Pulmonary artery endothelial cell (primary cell): ENCODE measurements around the gene MAP3K19. TPM values are rescaled to one million over a fixed set of nuclear protein-coding genes. Genes with fewer than 3 reads are reported as not detected.
A peak's percentile ranks its signal among the peaks of the same experiment; 100 is the strongest.
"Not testable (repeated sequence)": the region's sequence is repeated elsewhere in the genome, so short reads cannot be mapped to it uniquely, and the experiment has no call there.

Experiments
- DNase-seq: peaks from one replicate; pipeline ENCODE4 v3.0.0-alpha.2; 2011; ENCODE audit warnings: low read depth, low spot score
- total RNA-seq: library from RNA; depleted of rRNA; stranded (reverse); fragments of >200 nt; gene quantifications from 2 replicates; pipeline ENCODE4 v1.2.3, GENCODE V29; 2014

Gene MAP3K19
- total RNA-seq, 1 donor from 2014 or later, result not detected

DNA sequence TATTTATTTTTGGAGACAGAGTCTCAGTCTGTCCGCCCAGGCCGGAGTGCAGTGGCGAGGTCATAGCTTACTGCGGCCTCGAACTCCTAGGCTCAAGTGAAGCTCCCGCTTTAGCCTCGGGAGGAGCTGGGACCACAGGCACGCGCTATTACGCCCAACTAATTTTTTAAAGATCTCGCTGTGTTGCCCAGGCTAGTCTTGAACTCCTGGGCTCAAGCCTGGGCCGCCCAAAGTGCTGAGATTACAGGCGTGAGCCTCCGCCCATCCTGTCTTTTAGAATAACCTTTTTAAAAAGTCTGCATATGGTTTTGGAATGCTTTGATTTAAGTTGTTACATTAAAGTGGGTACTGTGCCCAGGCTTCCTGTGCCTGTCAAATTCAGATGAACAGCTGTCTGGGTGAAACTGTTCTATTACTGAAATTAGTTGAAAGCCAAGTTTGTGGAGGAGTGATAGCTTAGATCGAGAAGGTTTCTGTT is 5.8 kb upstream of the MAP3K19 start:
- DNase-seq, result no peak

GRCh38 chr2:135052042-135052876 is 5.0 kb upstream of the MAP3K19 start, which contains the start of gene RAB3GAP1:
Gene RAB3GAP1, plus strand, starts transcription at chr2:135052292. Its CDS starts 16 bp downstream, at chr2:135052308.
- DNase-seq, result peak; percentile 68

GRCh38 chr2:135050684-135051083 is 3.4 kb upstream of the MAP3K19 start:
- DNase-seq, result no peak

DNA sequence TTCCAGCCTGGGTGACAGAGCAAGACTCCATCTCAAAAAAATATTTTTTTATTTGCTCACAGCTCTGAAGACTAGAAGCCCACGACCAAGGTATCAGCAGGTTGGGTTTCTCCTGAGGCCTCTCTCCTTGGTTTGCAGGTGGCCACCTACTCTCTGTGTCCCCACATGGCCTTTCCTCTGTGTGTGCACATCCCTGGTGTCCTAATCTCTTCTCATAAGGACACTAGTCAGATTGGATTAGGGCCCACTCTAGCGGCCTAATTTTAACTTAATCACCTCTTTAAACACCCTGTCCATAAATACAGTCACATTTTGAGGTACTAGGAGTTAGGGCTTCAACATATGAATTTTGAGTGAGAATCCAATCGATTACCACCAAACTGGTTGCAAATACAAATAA is 2.9 kb upstream of the MAP3K19 start:
- DNase-seq, result no peak

- no peak for DNase-seq
Observed at GRCh38 chr2:135048122-135048521, 875 bp upstream of the MAP3K19 start.

DNA sequence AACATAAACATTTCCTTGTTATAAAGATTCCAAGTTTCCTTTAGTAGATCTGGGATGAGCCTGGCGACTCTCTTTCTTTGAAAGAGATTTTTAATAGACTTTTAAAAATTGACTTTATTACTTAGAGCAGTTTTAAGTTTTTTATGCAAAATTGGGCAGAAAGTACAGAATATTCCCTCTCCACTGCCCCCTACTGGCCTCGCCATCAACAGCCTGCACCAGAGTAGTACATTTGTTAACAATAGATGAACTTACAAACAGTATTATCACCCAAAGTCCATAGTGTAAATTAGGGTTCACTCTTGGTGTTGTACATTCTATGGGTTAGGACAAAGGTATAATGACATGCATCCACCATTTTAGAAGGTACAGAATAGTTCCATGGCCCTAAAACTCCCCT is 3.9 kb downstream of the MAP3K19 start:
- no peak for DNase-seq

GRCh38 chr2:135037831-135038230 is 9.4 kb downstream of the MAP3K19 start:
- DNase-seq, result no peak

- not testable (repeated sequence) for DNase-seq
Observed at GRCh38 chr2:135033216-135033615, 14.0 kb downstream of the MAP3K19 start.

GRCh38 chr2:135030826-135031225 is 16.4 kb downstream of the MAP3K19 start:
- DNase-seq, result peak; percentile 8

DNA sequence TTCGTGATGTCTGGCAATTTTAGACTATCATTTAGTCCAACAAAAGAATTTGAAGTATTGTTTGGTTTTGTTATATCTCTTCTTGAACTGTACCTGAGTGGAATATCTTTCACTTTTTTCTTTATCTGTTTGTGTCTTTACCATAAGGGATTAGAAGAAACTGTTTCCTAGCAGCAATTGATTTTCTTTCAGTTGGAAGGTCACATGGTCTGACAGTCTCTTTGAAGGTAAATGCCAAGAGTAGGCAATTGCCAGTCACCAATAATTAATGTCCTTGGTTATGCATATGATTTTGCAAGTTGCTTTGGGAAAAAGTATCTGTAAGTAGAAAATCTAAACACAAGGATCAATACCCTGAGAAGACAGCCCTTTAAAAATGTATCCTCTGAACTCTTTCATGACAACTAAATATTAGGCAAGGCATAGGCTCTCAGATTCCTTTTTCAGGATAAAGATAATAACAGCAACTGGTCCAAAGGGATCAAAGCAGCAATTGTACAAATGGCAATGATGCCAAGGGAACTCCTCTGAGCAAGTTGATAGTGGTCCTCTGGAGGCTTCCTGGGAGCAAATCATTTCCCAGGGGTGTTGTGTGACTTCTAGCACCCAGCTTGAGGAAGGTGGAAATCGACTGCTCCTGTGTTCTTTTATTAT is 17.6 kb downstream of the MAP3K19 start:
- no peak for DNase-seq

GRCh38 chr2:135023886-135024485 is 23.3 kb downstream of the MAP3K19 start:
- no peak for DNase-seq

DNA sequence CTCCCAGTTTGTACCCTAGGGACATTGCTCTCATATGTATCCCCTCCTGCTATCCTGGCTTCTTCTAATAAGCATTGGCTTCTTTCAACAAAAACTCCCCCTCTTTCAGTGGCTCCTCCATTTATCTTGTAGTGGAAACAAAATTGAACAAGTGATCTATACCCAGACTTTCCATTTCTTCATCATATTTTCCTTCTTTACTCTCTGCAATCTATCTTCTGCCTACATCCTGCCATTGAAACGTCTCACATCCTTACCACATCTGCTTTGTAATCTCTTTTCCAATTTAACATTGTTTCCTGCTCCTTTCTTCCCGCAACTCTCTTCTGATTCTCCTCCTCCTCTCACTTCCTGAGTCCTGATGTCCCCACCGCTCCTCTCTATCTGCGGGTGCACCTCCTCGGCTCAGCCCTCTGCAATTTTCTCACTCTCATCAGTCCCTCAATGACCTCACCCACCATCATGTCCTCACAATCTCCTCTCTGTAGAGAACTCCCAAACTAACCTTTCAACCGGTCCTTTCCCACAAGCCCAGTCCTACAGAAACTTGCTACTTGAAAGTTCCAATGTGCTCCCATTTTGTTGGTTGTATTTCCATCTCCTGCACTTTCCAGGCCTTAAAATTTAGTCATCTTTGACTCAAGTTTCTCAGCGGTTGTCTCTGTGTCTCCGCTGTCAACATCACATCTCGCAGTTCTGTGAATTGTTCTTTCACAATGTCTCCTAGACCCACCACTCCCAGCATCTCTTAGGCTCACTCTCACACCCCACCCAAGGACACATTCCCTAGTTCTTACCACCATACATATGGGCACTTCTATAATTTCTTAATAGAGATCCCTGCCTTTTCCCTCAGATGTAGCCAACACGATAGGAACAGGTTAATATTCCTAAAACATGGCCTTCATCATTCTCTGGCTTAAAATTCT is 24.0 kb downstream of the MAP3K19 start:
- DNase-seq, result no peak

- DNase-seq, result no peak
Observed at GRCh38 chr2:135021618-135022017, 25.6 kb downstream of the MAP3K19 start.

- no peak for DNase-seq
Observed at GRCh38 chr2:135011633-135012032, 35.6 kb downstream of the MAP3K19 start.

GRCh38 chr2:135010200-135010942 is 36.9 kb downstream of the MAP3K19 start:
- no peak for DNase-seq

GRCh38 chr2:135009339-135009738 is 37.9 kb downstream of the MAP3K19 start:
- DNase-seq, result no peak

DNA sequence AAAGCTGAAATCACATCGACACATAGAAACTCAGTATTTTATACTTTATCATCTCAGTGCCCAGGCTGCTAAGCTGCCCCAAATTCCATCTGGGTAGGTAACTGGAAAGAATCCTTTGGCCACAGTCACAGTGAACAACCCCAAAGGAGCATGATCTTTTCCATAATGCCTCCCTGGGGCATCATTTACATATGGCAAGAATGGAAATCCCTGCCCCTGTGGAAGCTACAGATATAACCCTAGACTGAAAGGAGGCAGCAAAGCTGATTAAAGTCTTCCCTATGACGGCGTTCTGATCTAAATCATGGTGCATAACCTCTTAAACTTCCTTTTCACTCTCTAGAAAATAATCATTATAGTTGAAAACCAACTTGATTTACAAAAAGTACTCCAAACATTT is 41.5 kb downstream of the MAP3K19 start:
- DNase-seq, result no peak

- peak; percentile 13 for DNase-seq
Observed at GRCh38 chr2:135004005-135004746, 43.1 kb downstream of the MAP3K19 start.

DNA sequence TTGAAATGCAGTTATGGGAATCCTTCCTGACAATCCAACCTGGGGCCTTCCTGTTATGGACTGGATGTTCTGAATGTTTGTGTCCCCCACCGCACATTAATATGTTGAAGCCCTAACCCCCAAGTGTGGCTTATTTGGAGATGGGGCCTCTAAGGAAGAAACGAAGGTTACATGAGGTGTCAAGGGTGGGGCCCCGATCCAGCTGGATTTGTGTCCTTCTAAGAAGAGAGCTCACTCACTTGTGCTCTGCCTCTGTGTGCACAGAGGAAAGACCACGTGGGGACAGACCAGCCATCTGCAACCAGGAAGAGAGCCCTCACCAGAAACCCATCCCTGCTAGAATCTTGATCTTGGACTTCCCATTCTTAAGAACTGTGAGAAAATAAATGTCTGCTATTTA is 44.4 kb downstream of the MAP3K19 start:
- no peak for DNase-seq

DNA sequence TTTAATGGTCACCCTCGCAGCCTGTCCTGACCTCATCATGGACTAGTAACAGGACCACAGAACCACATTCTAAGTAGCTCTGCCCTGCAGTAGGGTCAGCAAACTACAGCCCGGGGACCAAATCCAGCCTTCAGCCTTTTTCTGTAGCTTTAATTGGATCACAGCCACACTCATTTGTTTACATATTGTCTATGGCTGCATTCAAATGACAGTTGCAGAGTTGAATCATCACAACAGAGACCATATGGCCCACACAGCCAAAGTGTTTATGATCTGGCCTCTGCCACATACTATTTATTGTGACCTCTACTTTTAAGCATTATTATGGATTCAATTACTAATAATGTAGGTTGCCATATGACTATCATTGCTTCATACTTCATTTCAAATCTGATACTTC is 47.7 kb downstream of the MAP3K19 start:
- DNase-seq, result no peak
